Hematopoietic multipotent progenitor cell treated with erythropoietin and hydrocortisone succinate and interleukin-3 and kit ligand, for 17 days (in vitro differentiated cells): ENCODE results near the gene OR2T8.

Experiments
- DNase-seq: peaks from one replicate; pipeline ENCODE4 v3.0.0-alpha.2; 2015; ENCODE audit warnings: low spot score

OR2T8 gene

DNA sequence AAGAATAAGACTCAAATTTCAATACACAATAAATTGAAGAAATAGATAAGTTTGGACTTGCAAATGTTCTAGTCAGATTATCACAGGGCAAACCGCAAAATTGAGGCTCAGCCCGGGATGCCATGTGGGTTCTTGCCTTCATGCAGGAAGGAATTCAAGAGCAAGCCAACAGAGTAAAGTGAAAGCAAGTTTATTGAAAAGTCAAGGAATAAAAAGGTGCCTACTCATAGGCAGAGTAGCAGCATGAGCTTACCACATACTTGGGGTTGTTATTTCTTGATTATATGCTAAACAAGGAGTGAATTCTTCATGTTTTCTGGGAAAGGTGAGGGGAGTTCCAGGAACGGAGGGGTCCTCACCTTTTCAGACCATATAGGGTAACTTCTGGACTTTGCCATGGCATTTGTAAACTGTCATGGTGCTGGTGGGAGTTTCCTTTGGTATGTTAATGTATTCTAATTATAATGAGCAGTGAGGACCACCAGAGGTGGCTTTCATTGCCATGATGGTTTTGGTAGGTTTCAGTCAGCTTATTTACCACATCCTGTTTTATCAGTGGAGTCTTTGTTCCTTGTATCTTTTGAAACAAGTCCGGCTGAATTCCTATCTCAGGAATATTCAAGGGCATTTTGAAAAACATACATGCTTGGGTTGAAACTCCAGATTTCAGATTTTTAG, 43.0 kb downstream of the OR2T8 start:
- no peak for DNase-seq

- no peak for DNase-seq
Observed at GRCh38 chr1:247964933-247965332, 44.9 kb downstream of the OR2T8 start, which contains the start of gene OR2AK2. Gene OR2AK2, plus strand, starts transcription at chr1:247965233. Its CDS starts 144 bp downstream, at chr1:247965377.

DNA sequence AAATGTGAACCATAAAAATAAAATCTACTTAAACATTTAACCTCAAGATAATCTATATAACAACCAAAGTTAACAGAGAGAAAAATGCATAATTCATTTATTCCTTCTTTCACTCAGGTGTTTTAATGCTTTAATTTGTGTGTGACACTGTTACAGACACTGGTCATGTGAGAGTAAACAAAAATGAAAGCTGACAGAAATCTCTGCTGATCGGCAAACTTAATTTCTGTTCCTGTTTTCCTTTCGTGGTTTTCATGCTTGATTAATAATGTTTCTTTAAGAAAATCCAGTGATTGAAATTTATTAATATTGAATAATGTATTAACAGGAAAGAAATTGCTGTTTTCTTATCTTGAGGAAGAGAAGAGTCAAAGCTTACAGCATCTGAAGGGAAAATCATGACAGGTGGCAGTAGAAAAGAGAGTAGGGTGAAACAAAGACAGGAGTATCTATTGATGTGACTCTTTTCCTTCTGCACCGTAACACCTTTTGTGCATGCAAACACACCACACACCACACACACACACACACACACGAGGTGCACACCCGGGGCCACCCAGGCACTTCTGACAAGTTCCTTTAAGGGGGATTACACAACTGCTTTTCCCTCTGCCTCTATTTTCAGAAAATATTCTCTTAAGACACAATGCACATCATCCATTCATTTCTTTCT, 46.6 kb downstream of the OR2T8 start:
- DNase-seq = no peak
